K562 (cell line): ENCODE data around the gene SPPL2C.

Experiments
- EHMT2 ChIP-seq: fragments of 450-650 bp; IDR thresholded peaks from 2 replicates; pipeline ENCODE4 v1.6.1; 2018; ENCODE audit warnings: antibody characterized with exemption
- EZH2 ChIP-seq: IDR thresholded peaks from 2 replicates; pipeline ENCODE4 v1.6.1; 2012; ENCODE audit warnings: low read depth, mild to moderate bottlenecking, inconsistent platforms, low read length, borderline replicate concordance
- HDGF ChIP-seq: fragments of 450-650 bp; IDR thresholded peaks from 2 replicates; pipeline ENCODE4 v1.6.1; 2016
- PHB2 ChIP-seq: fragments of 450-650 bp; IDR thresholded peaks from 2 replicates; pipeline ENCODE4 v1.6.1; 2017; ENCODE audit warnings: low read depth
- SMARCB1 ChIP-seq: IDR thresholded peaks from 2 replicates; pipeline ENCODE4 v1.6.1; 2011; ENCODE audit warnings: improper control_type of control experiment, low read depth; ENCODE audit not compliant: insufficient read length
- TF ChIP-seq, protein P1 (sequence below), 3 experiments: IDR thresholded peaks in 2 of 3; conservative IDR thresholded peaks in 1 of 3; 2 replicates each; pipeline ENCODE4 v1.5.1; 2011 to 2012; ENCODE audit warnings: low read length in 3 of 3, mild to moderate bottlenecking in 3 of 3, control low read depth in 2 of 3, improper control_type of control experiment in 1 of 3, inconsistent platforms in 1 of 3, low read depth in 1 of 3, mixed read lengths in 1 of 3, moderate library complexity in 1 of 3; ENCODE audit not compliant: insufficient read depth in 2 of 3
- TF ChIP-seq, protein P2 (sequence below): IDR thresholded peaks from 2 replicates; pipeline ENCODE4 v1.6.1; 2012; ENCODE audit warnings: low read depth, low read length, improper control_type of control experiment, borderline replicate concordance
- TF ChIP-seq, protein P3 (sequence below): fragments of 450-650 bp; IDR thresholded peaks from one replicate; pipeline ENCODE4 v1.6.1; 2018; ENCODE audit warnings: mild to moderate bottlenecking, moderate library complexity; ENCODE audit not compliant: partially characterized antibody

DNA sequence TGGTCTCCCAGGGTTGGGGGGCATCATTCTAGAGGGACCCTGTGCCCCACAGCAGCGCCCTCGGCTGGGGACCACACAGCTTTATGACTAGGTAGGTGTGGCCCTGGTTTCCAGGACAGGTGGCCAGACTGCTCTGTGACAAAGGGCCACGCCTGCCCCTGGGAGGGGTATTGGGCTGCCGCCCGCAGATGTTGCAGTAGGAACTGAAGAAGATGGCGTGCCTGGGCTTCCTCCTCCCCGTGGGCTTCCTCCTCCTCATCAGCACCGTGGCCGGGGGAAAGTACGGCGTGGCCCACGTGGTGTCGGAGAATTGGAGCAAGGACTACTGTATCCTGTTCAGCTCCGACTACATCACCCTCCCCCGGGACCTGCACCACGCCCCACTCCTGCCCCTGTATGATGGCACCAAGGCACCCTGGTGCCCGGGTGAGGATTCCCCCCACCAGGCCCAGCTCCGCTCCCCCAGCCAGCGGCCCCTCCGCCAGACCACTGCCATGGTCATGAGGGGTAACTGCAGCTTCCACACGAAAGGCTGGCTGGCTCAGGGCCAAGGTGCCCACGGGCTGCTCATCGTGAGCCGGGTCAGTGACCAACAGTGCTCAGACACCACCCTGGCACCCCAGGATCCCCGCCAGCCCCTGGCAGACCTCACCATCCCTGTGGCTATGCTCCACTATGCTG is at the start of gene SPPL2C:
- TF ChIP-seq, protein P1, sequence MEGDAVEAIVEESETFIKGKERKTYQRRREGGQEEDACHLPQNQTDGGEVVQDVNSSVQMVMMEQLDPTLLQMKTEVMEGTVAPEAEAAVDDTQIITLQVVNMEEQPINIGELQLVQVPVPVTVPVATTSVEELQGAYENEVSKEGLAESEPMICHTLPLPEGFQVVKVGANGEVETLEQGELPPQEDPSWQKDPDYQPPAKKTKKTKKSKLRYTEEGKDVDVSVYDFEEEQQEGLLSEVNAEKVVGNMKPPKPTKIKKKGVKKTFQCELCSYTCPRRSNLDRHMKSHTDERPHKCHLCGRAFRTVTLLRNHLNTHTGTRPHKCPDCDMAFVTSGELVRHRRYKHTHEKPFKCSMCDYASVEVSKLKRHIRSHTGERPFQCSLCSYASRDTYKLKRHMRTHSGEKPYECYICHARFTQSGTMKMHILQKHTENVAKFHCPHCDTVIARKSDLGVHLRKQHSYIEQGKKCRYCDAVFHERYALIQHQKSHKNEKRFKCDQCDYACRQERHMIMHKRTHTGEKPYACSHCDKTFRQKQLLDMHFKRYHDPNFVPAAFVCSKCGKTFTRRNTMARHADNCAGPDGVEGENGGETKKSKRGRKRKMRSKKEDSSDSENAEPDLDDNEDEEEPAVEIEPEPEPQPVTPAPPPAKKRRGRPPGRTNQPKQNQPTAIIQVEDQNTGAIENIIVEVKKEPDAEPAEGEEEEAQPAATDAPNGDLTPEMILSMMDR (IDR thresholded peaks at IDR 0.05 in 2 of 3, conservative IDR thresholded peaks at IDR 0.05 in 1 of 3; ENCODE audit: insufficient read depth in 2 of 3, low read depth in 1 of 3, low read length in 3 of 3), result no peak
- TF ChIP-seq EHMT2, result no peak
- no peak for TF ChIP-seq HDGF
- TF ChIP-seq EZH2, result no peak
- TF ChIP-seq, protein P2, sequence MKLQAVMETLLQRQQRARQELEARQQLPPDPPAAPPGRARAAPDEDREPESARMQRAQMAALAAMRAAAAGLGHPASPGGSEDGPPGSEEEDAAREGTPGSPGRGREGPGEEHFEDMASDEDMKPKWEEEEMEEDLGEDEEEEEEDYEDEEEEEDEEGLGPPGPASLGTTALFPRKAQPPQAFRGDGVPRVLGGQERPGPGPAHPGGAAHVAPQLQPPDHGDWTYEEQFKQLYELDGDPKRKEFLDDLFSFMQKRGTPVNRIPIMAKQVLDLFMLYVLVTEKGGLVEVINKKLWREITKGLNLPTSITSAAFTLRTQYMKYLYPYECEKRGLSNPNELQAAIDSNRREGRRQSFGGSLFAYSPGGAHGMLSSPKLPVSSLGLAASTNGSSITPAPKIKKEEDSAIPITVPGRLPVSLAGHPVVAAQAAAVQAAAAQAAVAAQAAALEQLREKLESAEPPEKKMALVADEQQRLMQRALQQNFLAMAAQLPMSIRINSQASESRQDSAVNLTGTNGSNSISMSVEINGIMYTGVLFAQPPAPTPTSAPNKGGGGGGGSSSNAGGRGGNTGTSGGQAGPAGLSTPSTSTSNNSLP, result no peak
- TF ChIP-seq, protein P3, sequence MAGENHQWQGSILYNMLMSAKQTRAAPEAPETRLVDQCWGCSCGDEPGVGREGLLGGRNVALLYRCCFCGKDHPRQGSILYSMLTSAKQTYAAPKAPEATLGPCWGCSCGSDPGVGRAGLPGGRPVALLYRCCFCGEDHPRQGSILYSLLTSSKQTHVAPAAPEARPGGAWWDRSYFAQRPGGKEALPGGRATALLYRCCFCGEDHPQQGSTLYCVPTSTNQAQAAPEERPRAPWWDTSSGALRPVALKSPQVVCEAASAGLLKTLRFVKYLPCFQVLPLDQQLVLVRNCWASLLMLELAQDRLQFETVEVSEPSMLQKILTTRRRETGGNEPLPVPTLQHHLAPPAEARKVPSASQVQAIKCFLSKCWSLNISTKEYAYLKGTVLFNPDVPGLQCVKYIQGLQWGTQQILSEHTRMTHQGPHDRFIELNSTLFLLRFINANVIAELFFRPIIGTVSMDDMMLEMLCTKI, result no peak
- TF ChIP-seq SMARCB1, result no peak
- TF ChIP-seq PHB2, result no peak
